Panc1 (cell line): ENCODE measurements around the gene SUFU. TPM values are rescaled to one million over a fixed set of nuclear protein-coding genes. Genes with fewer than 3 reads are reported as not detected.

Experiments
- ATAC-seq: fragments of 200-7000 bp; cut with Tn5 transposase; 2 replicates; pipeline ENCODE4 v1.9.1; 2020; ENCODE audit warnings: mild to moderate bottlenecking, moderate library complexity
- BruUV-seq: library from RNA; stranded (reverse); fragments of 400-500 nt; replicated peaks from 2 replicates; lab custom pipeline; 2021; lab: Mats Ljungman, UMichigan
- CTCF ChIA-PET: fragments of 300-600 bp; sonication (Branson Sonifier 250); formaldehyde crosslinking; loops from one replicate; lab custom pipeline; 2022; ENCODE audit warnings: antibody characterized with exemption; lab: Charles Lee
- POLR2A ChIA-PET: fragments of 300-600 bp; sonication (Branson Sonifier 250); formaldehyde crosslinking; loops from one replicate; lab custom pipeline; 2022; ENCODE audit warnings: antibody characterized with exemption; lab: Charles Lee
- DNase-seq: peaks from one replicate; pipeline ENCODE4 v3.0.0-alpha.2; 2010; ENCODE audit warnings: low read depth, low spot score
- H3K27ac ChIP-seq: 2 replicates; pipeline ENCODE4 v1.5.1; 2011; ENCODE audit warnings: mild to moderate bottlenecking, low read length, inconsistent platforms
- H3K27me3 ChIP-seq: fragments of 200-500 bp; sonication (Bioruptor generic); 2 replicates; pipeline ENCODE4 v1.6.0; 2014; ENCODE audit warnings: low read length, inconsistent platforms; ENCODE audit not compliant: control insufficient read depth, insufficient read depth
- H3K36me3 ChIP-seq: fragments of 200-500 bp; sonication (Bioruptor generic); 2 replicates; pipeline ENCODE4 v1.5.1; 2014; ENCODE audit warnings: inconsistent platforms, mild to moderate bottlenecking, low read length, moderate library complexity; ENCODE audit not compliant: control insufficient read depth, insufficient read depth
- H3K4me1 ChIP-seq: 2 replicates; pipeline ENCODE4 v1.5.1; 2011; ENCODE audit warnings: inconsistent platforms, mild to moderate bottlenecking, low read length, moderate library complexity; ENCODE audit not compliant: control insufficient read depth, insufficient read depth
- H3K4me3 ChIP-seq, 2 experiments: 2 replicates each; pipeline ENCODE4 v1.5.1; 2011 to 2012; ENCODE audit warnings: low read depth in 2 of 2, low read length in 2 of 2, mild to moderate bottlenecking in 2 of 2, inconsistent platforms in 1 of 2, moderate library complexity in 1 of 2
- H3K9me3 ChIP-seq: fragments of 200-500 bp; sonication (Bioruptor generic); 2 replicates; pipeline ENCODE4 v1.5.1; 2014; ENCODE audit warnings: low read depth, mild to moderate bottlenecking, inconsistent platforms, low read length, moderate library complexity; ENCODE audit not compliant: control insufficient read depth, insufficient read depth
- POLR2AphosphoS5 ChIP-seq: IDR thresholded peaks from 2 replicates; pipeline ENCODE4 v1.6.1; 2012; ENCODE audit warnings: mild to moderate bottlenecking, low read depth, low read length, moderate library complexity
- SIN3A ChIP-seq: IDR thresholded peaks from 2 replicates; pipeline ENCODE4 v1.6.1; 2012; ENCODE audit warnings: low read depth, mild to moderate bottlenecking, low read length, moderate library complexity, borderline replicate concordance; ENCODE audit not compliant: insufficient read depth
- TCF7L2 ChIP-seq: IDR thresholded peaks from 2 replicates; pipeline ENCODE4 v1.6.1; 2011; ENCODE audit warnings: mild to moderate bottlenecking, low read depth, low read length, inconsistent platforms
- in situ Hi-C: cut with HindIII; loops from 2 replicates; pipeline ENCODE4 v1.10.0; 2016; ENCODE audit warnings: low sequenced_read_pairs, low pct_unique_long_range_greater_than_20kb
- intact Hi-C: fragments of 100-400 bp; cut with micrococcal nuclease; formaldehyde crosslinking; loops from one replicate; pipeline ENCODE4 v1.10.0; 2022; ENCODE audit not compliant: unreplicated experiment
- total RNA-seq: library from RNA; stranded (reverse); gene quantifications from one replicate; pipeline ENCODE4 v1.2.1, GENCODE V29; 2021; ENCODE audit not compliant: unreplicated experiment
- TF ChIP-seq, protein P1 (sequence below), 2 experiments: IDR thresholded peaks; 2 replicates each; pipeline ENCODE4 v1.6.1; 2011 to 2012; ENCODE audit warnings: low read depth in 2 of 2, control low read depth in 1 of 2, low read length in 1 of 2, mild to moderate bottlenecking in 1 of 2, moderate library complexity in 1 of 2; ENCODE audit not compliant: insufficient read depth in 1 of 2
- TF ChIP-seq, protein P2 (sequence below): fragments of 450-650 bp; IDR thresholded peaks from 2 replicates; pipeline ENCODE4 v1.5.1; 2017; ENCODE audit warnings: mild to moderate bottlenecking

SUFU gene
- total RNA-seq, 1 experiment from 2014 or later: 9.5 TPM

DNA sequence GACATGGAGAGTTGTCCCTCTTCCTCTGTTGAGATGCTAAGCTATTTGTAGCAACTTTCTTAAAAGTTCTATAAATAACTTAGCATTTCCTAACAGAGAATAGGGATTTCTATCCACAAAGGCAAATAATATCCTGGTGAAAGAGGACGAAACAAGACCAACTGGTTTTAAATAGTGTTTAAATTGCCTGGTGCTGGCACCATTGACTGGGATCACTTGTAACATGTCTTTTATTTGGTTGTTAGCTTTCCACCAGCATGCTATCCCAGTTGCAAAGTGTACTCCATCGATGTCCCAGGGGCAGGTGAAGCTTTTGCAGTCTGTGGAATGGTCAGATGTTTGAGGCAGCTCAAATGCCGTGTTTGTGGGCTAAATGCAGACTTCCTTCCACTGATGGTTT lies 3.7 kb downstream of the SUFU start:
- CTCF ChIA-PET: interaction anchor here (3.0 kb wide), 1 partner anchor 76 kb away, joined by 10 read pairs; no protein-coding TSS in a partner anchor
- Histone ChIP-seq H3K4me3 (no peak overlapping the region), H3K27ac (no peak overlapping the region), H3K4me1 (peaks cover 13% of the 10 kb centered on the region), H3K9me3 (no peaks in the 10 kb centered on the region), H3K27me3 (no peaks in the 10 kb centered on the region), H3K36me3 (peaks cover 10% of the 10 kb centered on the region; the same call in 1 of the 2 replicates)
- TF ChIP-seq POLR2AphosphoS5 (no peak), SIN3A (no peak), TCF7L2 (no peak)
- TF ChIP-seq, protein P1, sequence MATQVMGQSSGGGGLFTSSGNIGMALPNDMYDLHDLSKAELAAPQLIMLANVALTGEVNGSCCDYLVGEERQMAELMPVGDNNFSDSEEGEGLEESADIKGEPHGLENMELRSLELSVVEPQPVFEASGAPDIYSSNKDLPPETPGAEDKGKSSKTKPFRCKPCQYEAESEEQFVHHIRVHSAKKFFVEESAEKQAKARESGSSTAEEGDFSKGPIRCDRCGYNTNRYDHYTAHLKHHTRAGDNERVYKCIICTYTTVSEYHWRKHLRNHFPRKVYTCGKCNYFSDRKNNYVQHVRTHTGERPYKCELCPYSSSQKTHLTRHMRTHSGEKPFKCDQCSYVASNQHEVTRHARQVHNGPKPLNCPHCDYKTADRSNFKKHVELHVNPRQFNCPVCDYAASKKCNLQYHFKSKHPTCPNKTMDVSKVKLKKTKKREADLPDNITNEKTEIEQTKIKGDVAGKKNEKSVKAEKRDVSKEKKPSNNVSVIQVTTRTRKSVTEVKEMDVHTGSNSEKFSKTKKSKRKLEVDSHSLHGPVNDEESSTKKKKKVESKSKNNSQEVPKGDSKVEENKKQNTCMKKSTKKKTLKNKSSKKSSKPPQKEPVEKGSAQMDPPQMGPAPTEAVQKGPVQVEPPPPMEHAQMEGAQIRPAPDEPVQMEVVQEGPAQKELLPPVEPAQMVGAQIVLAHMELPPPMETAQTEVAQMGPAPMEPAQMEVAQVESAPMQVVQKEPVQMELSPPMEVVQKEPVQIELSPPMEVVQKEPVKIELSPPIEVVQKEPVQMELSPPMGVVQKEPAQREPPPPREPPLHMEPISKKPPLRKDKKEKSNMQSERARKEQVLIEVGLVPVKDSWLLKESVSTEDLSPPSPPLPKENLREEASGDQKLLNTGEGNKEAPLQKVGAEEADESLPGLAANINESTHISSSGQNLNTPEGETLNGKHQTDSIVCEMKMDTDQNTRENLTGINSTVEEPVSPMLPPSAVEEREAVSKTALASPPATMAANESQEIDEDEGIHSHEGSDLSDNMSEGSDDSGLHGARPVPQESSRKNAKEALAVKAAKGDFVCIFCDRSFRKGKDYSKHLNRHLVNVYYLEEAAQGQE (IDR thresholded peaks at IDR 0.05; ENCODE audit: insufficient read depth in 1 of 2, low read depth in 2 of 2, low read length in 1 of 2): no peak
- TF ChIP-seq, protein P2, sequence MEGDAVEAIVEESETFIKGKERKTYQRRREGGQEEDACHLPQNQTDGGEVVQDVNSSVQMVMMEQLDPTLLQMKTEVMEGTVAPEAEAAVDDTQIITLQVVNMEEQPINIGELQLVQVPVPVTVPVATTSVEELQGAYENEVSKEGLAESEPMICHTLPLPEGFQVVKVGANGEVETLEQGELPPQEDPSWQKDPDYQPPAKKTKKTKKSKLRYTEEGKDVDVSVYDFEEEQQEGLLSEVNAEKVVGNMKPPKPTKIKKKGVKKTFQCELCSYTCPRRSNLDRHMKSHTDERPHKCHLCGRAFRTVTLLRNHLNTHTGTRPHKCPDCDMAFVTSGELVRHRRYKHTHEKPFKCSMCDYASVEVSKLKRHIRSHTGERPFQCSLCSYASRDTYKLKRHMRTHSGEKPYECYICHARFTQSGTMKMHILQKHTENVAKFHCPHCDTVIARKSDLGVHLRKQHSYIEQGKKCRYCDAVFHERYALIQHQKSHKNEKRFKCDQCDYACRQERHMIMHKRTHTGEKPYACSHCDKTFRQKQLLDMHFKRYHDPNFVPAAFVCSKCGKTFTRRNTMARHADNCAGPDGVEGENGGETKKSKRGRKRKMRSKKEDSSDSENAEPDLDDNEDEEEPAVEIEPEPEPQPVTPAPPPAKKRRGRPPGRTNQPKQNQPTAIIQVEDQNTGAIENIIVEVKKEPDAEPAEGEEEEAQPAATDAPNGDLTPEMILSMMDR: no peak
- intact Hi-C loops (no loop called here), in situ Hi-C loops (loop anchor here (10.0 kb wide), 1 partner anchor 67 kb away; no protein-coding TSS in a partner anchor)
- no TSS peak for BruUV-seq
- DNase-seq (no peak), ATAC-seq (no peak)
- POLR2A ChIA-PET: interaction anchor here (0.5 to 0.7 kb wide), 3 partner anchors 13 to 379 kb away, joined by 4 to 5 read pairs (median 4); no protein-coding TSS in a partner anchor

DNA sequence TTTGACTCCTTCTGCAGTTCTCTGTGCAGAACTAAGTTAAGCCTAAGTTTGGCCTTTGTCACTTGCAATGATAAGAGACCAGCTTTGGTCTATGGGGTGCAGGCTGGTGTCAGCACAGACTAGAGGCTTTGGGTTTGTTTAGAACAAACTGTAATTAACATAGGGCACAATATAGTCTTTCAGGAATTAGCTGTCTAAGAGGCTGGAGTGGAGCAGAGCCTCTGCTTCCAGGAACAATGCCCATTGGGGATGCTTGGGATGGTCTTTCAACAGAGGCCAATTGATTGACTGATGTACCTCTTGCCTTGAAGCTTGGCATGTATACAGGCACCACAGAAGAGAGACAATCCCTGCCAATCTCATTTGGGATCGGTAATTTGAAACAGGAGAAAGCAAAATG lies 4.7 kb downstream of the SUFU start:
- Histone ChIP-seq H3K36me3 (peaks cover 10% of the 10 kb centered on the region; the same call in 1 of the 2 replicates), H3K27me3 (no peaks in the 10 kb centered on the region), H3K4me3 (no peak overlapping the region), H3K27ac (no peak overlapping the region), H3K9me3 (no peaks in the 10 kb centered on the region), H3K4me1 (peaks cover 8% of the 10 kb centered on the region; the same call in 1 of the 2 replicates)
- in situ Hi-C loops (loop anchor here (10.0 kb wide), 1 partner anchor 66 kb away; no protein-coding TSS in a partner anchor), intact Hi-C loops (no loop called here)
- DNase-seq (no peak), ATAC-seq (no peak)
- TF ChIP-seq POLR2AphosphoS5 (no peak), SIN3A (no peak), TCF7L2 (no peak)
- TF ChIP-seq, protein P1 (IDR thresholded peaks at IDR 0.05; ENCODE audit: insufficient read depth in 1 of 2, low read depth in 2 of 2, low read length in 1 of 2): no peak
- TF ChIP-seq, protein P2: no peak
- no TSS peak for BruUV-seq
- POLR2A ChIA-PET: no interaction called here
- CTCF ChIA-PET: interaction anchor here (3.0 kb wide), 1 partner anchor 75 kb away, joined by 10 read pairs; no protein-coding TSS in a partner anchor
